ENCODE measurements around the gene NRL.
A peak's percentile ranks its signal among the peaks of the same experiment; 100 is the strongest.

The NRL gene

DNA sequence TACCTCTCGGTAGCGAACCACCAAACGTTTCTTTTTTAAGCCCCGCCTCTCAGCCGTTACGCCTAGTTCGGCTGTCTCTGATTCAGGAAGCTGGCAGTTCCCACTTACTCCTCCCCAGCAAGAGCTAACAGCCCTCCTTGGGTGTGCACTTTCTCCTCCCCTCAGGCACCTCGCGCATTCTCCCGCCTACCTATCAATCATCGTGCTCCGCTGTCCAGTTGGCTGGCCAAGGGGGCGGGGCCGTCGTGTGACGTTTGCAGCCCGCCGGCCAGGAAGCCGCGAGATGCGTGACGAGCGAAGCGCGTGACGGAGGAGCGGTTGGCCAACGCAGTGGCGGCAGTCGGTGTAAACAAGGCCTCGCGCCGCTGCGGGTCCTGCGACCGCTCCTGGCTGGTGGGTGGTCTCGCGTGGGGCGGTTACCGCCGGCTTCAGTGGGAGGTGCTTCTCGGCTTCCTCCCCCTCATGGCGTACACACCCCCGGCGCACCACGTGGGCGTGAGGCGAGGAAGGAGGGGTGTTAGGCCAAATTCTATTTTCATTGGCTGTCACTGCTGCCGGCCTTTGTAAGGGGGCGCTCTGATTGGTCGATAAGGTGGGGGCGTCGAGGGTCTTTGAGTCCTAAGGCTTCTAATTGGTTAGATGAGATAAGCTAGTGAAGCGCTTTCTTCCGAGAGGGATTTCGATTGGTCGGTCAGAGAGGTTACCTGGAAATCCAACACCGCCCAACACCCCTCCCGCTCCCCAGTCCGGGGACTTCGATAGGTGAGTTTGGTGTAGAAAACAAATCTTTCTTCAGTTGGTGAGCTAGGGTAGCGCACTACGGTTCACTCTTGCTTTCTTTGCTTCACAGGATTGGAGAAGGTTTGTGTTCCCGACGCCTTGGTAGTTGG, at the start of gene NRL, which contains the start of gene DCAF11:
TSS of gene NRL (minus strand) at position 418 of the 890 bp plus-strand sequence. CDS start 32,101 bp downstream, outside the sequence.
TSS of gene DCAF11 (plus strand) at position 246 of the 890 bp plus-strand sequence. CDS start 818 bp downstream, outside the sequence.
- peak; percentile 100 for DNase-seq

DNA sequence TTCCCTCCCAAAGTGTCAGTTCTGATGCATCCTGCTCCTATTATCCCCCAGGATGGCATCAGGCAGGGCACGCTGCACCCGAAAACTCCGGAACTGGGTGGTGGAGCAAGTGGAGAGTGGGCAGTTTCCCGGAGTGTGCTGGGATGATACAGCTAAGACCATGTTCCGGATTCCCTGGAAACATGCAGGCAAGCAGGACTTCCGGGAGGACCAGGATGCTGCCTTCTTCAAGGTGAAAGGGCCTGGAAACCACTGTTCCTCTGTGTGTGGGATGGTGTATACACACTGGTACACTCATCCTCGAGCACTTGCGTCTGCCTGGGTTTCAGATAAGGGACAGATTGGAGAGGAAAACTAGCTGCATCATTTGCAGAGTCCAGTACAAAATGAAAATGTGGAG, 47.3 kb upstream of the NRL start:
- DNase-seq, result no peak

DNA sequence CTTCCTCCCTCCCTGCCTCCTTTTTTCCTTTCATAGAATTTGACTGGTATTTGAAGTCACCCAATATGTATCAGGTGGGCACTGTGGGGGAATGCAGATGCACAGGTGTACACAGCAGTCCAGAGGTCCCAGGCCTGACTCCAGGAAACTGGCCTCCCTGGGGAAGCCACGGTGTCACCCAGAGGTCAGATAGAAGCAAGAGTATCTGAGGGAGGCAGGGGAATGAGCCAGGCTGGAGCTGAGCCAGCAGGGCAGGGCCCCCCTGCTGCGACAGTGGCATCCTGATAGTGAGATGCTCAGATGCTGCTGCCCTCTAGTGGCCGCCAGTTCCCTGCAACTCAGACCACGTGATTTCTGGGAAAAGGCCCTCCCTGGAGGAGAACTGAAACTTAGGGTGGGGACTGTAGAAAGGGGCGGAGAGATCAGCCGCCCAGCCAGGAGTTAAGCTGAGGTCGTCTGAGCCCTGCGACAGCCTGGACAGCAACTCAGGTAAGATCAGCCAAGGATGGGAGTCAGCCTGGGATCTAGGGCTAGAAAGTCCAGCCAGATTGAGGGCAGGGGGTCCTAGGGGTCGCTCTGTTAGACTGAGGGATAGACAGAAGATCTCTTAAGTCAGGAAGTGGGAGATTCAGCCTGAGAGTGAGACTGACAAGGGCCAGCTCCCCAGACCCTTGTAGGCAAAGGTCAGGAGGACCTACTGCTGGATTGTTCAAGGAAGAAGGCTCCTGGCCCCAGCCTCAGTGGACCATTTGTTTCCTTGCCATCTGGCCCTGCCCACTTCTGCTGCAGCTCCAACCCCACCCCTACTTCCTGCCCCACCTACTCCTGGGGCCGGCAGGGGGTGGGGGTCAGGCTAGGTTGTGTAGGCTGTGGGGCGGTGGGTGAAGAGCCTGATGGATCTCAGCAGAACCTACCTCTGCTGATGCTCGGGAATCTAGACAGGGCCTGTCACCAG, 46.4 kb upstream of the NRL start, which contains the start of gene IRF9:
TSS of gene IRF9 (plus strand) at position 416 of the 955 bp plus-strand sequence. CDS start 880 bp downstream, outside the sequence.
- peak; percentile 90 for DNase-seq

DNA sequence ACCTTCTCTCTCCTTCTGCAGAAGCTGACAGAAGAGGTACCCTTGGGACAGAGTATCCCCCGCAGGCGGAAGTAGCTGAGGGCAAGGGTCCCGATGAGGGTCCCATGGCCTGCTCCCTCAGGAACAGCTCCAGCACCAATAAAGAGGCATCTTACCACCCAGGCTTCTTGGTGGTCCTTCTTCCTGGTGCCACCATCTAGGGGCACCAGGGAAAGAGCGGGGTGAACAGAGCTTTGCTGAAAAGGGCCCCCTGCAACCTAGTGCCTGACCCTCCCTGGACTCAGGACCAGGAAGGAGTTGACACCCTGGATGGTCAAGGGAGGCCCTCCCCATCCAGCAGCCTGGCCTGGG, 45.7 kb upstream of the NRL start:
- DNase-seq, result no peak

DNA sequence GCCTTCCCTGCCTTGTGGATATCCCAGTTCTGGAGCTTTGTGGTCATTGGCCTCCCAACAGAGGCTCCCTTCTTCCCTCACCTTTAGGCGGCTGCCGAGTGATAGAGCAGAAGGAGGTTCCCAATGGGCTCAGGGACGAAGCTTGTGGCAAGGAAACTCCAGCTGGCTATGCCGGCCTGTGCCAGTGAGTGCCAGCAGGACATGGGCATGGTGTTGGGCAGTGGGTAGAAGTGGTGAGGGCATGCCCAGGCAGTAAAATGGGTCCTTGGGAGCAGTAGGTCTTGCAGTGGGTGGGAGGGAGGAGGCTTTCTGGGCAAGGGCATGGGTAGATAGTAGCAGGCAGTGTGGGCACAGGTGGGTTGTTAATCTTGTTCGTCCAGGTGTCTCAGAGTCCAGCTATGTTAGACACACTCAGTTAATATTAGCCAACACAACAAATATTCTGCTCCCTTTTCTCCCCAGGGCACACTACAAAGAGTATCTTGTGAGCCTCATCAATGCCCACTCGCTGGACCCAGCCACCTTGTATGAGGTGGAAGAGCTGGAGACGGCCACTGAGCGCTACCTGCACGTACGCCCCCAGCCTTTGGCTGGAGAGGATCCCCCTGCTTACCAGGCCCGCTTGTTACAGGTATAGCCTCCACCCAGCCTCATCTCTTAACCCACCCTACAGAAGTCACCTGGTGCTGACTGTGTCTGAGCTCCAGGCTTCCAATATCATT, 45.2 kb upstream of the NRL start:
- no peak for DNase-seq

DNA sequence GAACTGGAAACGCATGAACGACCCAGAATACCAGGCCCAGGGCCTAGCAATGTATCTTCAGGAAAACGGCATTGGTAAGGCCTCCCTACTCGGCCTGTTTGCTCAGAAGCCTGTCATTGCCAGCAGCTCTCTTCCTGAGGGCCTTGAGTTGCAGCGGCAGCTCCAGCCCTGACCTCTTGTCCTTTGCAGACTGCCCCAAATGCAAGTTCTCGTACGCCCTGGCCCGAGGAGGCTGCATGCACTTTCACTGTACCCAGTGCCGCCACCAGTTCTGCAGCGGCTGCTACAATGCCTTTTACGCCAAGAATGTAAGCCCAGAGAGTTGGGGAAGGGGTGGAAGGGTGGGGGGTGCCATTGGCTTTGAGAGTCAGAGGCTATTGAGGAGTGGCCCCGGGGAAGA, 42.6 kb upstream of the NRL start:
- DNase-seq, result no peak

DNA sequence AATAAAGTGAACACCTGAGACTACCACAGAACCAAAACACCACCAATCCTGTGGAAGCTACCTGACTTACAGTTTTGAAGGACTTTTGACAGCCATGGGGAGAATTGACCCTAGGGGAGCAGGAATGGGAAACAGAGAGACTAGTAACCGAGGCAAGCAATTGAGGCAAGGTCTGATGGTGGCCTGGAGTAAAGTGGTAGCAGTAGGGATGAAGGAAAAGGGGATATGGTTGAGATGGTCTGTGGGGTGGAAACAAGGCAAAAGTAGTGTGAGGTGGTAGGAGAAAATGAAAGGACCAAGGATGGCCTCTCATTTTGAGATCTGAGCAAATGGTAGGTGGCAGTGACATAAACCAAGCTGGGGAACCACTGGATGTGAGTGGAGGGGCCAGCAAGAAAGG, 42.1 kb upstream of the NRL start:
- no peak for DNase-seq

DNA sequence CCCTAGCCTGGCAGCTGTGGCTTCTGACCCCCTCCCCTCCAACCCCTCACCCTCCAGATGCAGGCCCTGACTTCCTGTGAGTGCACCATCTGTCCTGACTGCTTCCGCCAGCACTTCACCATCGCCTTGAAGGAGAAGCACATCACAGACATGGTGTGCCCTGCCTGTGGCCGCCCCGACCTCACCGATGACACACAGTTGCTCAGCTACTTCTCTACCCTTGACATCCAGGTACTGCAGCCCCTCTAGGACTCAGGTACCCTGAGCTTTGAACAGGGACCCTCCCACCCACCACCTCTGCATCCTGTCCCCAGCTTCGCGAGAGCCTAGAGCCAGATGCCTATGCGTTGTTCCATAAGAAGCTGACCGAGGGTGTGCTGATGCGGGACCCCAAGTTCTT, 40.4 kb upstream of the NRL start:
- DNase-seq, result peak; percentile 34

DNA sequence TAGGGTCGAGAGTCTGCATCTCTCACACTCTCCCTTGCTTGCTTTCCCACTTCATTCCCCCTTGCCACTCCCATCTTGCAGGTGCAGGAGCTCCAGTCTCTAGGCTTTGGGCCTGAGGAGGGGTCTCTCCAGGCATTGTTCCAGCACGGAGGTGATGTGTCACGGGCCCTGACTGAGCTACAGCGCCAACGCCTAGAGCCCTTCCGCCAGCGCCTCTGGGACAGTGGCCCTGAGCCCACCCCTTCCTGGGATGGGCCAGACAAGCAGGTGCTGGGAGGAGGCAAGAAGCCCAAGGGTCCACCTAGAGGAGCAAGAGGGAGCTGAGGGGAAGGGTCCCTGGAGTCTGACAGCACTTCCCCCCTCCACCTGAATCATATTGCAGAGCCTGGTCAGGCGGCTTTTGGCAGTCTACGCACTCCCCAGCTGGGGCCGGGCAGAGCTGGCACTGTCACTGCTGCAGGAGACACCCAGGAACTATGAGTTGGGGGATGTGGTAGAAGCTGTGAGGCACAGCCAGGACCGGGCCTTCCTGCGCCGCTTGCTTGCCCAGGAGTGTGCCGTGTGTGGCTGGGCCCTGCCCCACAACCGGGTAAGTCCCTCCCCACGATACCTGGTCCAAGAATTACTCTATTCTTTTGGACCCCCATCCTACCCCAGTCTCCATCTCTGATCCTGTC, 36.8 kb upstream of the NRL start:
- no peak for DNase-seq

DNA sequence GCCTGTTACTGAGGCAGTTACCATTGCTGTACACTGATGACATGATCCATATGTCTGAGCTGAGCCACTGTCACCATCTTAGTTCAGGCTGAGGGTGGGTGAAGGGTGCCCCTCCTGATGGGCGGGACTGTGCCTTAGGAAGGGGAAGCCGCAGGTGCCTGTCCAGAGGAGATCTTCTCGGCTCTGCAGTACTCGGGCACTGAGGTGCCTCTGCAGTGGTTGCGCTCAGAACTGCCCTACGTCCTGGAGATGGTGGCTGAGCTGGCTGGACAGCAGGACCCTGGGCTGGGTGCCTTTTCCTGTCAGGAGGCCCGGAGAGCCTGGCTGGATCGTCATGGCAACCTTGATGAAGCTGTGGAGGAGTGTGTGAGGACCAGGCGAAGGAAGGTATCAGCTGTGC, 36.2 kb upstream of the NRL start:
- DNase-seq, result no peak

DNA sequence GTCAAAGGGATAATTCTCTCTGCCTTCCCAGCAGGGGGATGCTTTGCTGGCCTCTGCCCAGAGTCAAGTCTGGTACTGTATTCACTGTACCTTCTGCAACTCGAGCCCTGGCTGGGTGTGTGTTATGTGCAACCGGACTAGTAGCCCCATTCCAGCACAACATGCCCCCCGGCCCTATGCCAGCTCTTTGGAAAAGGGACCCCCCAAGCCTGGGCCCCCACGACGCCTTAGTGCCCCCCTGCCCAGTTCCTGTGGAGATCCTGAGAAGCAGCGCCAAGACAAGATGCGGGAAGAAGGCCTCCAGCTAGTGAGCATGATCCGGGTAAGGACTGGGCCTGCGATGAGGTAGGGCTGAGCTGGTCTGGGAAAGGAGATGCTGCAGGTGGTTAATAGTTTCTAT, 35.8 kb upstream of the NRL start:
- no peak for DNase-seq

DNA sequence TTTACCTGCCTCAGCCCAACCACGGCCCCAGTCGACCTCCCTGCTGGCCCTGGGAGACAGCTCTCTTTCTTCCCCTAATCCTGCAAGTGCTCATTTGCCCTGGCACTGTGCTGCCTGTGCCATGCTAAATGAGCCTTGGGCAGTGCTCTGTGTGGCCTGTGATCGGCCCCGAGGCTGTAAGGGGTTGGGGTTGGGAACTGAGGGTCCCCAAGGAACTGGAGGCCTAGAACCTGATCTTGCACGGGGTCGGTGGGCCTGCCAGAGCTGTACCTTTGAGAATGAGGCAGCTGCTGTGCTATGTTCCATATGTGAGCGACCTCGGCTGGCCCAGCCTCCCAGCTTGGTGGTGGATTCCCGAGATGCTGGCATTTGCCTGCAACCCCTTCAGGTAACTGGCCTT, 35.3 kb upstream of the NRL start:
- DNase-seq, result no peak

DNA sequence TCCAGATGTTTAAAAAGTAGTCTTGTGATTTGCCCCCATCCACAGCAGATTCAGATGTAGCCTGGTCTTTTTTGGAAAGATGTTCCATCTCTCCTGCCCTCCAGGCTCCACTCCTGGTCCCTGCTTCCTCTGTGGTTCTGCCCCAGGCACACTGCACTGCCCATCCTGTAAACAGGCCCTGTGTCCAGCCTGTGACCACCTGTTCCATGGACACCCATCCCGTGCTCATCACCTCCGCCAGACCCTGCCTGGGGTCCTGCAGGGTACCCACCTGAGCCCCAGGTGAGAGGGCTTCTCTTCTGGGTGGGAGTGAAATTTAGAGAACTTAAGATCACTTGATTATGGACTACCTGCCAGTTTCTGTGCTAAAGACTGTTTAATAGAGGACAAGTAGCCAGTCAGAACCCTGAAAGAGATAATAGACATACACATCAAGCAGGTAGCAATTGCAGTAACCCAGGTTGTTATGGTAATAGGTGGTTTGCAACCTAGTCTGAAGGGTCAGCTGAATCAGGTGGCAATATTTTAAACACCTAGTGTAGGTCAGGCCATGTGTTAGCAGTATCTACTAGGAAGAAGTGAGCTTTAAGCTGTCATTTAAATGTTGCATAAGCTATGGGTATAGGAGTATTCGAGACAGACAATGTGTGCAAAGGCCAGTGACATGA, 34.7 kb upstream of the NRL start:
- no peak for DNase-seq

DNA sequence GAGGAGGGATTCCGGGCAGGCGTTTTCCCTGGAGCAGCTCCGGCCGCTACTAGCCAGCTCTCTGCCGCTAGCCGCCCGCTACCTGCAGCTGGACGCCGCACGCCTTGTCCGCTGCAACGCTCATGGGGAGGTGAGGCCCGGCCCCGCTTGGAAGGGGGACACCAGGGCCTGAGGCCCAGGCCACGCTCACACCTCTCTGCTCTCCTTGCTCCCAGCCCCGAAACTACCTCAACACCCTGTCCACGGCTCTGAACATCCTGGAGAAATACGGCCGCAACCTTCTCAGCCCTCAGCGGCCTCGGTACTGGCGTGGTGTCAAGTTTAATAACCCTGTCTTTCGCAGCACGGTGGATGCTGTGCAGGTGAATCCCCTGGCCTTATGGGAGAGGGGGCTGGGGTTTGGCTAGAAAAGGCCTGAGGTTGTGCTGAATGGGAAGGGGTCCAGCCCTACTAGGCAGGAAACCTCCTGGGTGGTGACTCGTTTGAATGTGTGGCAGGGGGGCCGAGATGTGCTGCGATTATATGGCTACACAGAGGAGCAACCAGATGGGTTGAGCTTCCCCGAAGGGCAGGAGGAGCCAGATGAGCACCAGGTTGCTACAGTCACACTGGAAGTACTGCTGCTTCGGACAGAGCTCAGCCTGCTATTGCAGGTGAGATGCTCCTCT, 33.1 kb upstream of the NRL start:
- DNase-seq, result no peak

DNA sequence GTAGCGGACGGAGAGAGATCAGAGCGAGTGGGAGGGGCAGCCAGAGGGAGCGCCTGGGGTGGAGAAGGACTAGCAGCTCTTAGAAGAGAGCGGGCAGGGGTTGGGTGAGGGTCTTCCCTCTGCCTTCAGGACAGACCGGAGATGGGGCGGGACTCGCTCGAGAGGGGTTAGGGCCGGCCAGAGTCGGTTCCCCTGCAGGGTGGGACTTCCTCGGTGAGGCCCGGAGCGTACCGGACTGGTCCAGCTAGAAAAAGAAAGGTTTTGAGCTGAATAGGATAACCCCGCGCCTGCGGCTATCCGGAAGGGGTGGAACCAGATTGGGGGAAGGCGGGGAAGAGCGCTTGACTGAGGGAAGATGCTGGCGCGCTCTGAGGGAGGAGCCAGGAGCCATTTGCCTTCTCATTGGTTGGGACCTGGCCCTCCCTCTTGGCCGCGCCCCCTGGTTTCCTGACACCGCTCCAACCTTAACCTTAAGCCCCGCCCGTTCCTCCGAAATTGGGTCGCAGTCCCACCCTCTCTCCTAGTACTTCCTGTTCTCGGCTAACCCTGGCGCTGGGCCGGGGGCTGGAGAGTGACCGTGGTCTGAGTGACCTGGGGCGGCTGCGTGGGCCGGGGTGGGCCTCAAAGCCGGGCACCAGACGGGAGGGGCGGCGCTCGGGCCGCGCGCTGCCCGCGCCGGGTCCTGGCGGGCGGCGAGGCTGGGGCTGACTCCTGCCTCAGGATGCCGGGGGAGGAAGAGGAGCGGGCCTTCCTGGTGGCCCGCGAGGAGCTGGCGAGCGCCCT, 32.4 kb upstream of the NRL start, which contains the start of gene RNF31:
TSS of gene RNF31 (plus strand) at position 521 of the 783 bp plus-strand sequence. CDS start at position 722, 201 bp downstream.
- DNase-seq, result peak; percentile 96

DNA sequence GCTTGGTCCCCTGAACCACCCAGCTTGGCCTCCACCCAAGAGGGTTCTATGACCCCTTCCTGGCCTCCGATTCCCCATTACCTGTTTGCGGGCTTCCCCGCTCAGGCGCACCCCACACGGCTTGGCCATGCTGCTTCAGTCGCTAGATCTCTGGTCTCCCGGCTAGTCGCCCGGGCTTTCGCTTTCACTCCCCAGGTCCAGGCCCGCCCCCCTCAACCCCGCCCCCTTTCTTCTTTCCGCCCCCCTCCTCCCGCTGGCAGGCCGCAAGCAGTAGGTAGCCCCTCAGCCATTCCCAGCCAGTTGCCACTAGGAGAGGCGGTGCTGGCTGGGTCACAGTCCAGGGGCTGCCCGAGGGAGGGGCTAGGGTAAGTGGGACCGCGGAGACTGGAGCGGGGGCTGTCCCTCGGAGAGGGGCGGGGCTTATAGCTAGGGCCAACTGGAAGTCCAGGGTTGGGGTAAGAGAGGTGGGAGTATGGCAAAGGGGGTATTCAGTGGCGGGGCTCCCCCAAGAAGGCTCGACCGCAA, 31.8 kb upstream of the NRL start, which contains the start of gene PSME2:
TSS of gene PSME2 (minus strand) at position 158 of the 525 bp plus-strand sequence. CDS start at position 129, 29 bp downstream.
- DNase-seq, result peak; percentile 93

DNA sequence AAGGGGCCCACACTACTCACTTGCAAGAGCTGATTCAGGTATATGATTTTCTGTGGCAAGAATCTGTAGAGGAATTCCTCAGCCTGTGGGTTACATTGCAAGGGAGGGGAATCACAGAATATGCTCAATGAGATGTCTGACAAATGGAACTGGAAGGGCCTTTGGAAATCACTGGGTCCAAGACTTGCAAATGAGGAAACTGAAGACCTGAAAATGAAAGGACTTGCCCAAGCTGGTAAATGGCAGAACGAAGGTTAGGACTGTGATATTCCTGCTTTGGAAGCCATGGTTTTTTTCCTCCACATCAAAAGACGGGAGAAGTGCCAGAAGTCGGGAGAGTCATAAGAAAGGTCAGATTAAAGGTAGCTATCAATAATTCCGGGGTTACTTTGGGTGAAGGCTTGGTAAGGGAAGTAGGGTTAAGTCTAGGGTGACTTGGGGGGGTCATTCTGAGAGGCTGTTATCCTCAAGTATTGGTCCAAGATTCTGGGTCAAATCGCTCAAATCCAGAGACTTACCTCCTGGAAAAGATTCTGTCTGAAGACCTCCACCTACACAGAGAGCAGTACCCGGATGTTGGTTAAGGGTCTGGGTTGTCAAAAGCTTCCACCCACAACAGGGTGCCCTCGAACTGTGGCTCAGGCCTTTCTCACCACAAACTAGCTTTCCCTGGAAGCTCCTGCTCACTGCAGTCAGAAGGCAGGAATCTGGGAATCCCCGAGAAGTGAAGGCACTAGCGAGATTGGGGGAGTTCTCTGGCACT, 31.1 kb upstream of the NRL start:
- DNase-seq, result no peak

DNA sequence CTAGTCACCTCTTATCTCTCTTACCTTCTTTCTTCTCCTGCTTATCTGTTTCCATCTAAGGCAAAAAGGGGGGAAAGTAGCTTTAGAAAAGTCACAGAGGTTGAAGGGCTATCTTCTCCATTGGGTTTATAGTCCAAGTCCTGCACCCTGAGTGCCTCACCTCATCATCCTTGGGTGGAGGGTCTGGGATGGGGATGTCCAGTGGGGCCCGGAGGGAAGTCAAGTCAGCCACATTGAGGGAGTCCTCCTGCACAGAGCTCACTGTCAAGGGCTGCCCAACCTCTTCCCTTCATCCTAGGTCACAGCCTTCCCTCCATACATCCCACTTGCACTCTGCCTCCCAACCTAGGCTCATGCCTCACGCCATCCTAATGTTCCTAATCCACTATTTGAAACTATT, 30.5 kb upstream of the NRL start:
- no peak for DNase-seq

DNA sequence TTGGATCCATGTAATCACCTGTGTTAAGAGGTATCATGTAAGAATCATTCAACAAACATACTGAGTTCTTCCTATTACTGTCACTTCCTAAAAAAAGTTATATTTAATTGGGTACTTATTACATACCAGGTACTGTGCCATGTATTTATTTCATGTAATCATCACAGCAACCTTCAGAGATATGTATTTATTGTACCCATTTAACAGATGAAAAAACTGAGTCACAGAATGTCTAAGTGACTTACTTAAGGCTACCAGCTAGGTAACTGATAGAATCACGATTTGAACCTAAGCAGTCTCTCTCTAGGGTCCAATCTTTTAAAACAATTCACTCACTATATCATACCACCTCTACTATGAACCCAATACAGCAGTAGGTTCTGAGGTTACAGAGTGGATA, 29.7 kb upstream of the NRL start:
- no peak for DNase-seq
